Stimulated activated CD8-positive, alpha-beta memory T cell treated with anti-CD3 and anti-CD28 coated beads, Interleukin-15, amount 100 ng/mL, for 1 hour (primary cell): ENCODE results near the gene AKNA.

Experiments
- DNase-seq: peaks from one replicate; pipeline ENCODE4 v3.0.0-alpha.2; 2020; ENCODE audit warnings: low read depth

The AKNA gene

DNA sequence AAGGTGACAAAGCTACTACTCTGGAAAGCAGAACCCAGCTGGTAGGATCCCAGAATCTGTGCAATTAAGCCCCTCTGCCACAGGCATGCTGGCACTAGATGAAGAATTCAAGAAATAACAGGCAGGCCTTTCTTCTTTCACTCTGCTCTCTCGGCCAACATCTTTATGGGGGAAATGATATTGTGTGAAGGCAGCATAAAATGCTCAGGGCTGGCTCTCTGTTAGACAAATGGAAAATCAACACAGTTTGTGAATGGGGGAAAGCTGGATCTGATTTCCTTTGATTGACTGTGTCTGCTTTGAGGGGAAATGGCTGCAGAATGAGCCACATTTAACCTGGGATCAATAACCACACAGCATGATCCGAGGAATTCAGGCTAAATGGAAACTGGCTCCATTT is 29.1 kb upstream of the AKNA start:
- DNase-seq, result no peak

DNA sequence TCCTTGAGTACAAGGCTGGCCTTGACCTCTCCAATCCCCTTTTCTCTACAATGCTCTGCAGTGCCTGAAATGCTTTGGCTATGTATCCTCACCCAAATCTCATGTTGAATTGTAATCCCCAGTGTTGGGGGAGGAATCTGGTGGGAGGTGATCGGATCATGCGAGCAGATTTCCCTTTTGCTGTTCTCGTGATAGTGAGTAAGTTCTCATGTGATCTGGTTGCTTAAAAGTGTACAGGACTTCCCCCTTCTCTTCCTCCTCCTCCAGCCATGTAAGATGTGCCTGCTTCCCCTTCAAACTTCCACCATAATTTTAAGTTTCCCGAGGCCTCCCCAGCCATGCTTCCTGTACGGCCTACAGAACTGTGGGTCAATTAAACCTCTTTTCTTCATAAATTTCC is 28.5 kb upstream of the AKNA start:
- no peak for DNase-seq

DNA sequence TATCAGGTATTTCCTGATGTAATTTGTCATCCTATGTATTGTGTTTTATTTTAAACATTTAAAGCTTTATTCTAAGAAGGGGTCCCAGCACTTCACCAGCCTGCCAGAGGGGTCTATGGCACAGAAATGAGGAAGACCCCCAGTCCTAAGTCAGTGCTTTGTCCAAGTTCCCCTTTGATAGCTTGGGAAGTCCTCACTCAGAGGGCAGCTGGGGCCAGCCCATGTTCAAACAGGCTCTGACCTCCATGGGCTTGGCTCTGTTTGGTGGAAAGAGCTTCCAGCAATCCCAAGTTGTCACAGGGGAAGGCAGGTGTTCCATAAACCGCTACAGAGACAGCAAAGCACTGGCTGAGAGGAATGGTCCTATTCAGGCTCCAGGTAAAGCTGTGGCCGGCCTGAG is 26.6 kb upstream of the AKNA start:
- no peak for DNase-seq

DNA sequence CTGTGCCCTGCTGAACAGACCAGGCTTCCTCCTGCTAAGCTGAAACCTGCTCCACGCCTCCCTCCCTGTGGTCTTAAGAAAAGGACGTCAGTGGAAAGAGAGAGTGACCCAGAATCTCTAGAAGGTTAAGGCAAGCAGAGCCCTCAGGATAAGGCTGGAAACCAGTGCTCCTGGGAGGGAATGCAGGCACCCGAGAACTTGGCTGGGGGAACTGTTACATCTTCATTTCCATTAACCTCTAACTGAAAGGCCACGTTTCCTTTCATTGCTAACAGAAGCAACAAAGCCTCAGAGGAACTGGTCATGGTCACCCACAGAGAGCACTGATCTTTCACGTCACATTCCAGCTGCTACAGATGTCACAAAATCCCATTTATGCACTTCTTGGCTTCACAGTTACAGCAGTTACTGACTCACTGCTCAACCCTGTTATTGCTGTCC is 26.1 kb upstream of the AKNA start:
- no peak for DNase-seq

DNA sequence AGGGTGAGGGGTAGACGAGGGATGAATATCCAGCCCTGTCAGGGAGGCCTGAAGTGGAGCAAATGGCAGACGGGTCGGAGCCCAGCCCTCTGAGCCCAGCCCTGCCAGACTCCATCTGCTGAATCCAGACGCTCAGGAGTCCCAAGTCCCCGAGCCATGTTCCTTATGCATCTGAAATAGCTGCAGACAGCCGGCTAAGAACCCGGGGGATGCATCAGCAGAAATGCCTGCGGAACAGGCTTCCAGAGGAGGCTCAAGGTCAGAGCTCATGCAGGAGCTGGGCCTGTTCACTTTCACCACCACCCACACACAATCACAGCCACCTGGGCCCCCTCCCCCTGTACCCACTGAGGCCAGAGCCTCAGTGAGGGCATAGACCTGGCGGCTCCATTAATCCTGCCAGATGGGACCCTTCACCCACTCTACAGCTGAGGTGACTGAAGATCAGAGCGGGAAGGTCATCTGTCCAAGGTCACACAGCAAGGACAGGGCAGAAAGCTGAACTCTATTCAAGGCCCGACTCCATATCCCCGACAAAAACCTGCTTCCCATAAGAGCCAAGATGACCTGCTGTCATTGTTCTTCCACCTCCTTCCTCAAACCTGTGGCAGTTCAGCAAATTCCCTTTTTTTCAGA is 24.4 kb upstream of the AKNA start:
- no peak for DNase-seq

DNA sequence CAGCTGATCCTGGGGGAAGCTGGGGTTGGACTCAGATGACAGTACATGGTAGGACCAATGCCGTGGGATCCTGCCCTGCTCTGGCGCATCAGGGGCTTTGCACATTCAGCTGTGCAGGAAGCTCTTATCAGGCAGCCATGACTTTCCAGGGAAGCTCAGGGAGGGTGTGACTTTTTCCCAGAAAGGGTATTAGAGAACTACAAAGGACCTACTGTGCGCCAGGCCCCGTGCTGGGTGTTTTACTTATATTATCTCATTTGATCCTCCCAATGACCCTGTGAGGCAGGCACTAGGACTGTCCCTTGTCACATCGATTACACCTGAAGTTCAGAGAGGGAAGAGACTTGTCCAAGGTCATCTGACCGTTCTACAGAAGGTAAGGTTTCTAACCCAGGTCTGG is 23.7 kb upstream of the AKNA start:
- no peak for DNase-seq

DNA sequence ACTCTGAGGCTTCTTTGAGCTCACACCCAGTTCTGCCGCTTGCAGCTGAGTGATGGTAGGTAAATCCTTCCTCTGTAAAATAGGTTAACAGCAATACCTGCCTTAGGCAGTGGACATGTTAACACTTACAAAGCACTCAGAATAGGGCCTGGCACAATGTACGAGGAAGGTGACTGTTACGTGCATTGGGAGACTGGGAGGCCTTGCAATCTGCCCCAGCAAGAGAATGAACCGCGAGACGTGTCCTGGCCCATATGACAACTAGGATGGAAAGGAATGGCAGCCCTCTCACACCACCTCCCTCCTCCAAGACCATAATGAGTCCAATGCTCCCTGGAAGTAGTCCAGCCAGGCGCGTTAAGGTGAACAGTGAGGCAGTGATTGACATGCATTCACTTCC is 23.1 kb upstream of the AKNA start:
- no peak for DNase-seq

DNA sequence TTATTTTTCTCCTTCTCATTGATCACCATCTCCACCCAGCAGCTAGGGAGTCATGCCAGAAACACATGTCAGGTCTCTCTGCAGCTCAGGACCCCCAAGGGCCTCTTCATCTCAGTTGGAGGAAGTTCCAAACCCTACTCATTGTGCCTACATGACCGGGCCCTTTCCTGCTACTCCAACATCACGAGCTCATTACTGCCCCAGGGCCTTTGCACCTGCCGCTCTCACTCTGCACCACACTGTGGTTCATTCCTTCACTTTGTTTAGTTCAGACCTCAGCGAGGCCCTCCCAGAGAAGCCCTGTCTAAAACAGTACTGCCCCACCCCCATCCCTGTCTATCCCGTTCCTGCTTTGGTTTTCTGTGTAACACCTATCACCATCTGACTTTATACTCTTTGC is 22.1 kb upstream of the AKNA start:
- no peak for DNase-seq

DNA sequence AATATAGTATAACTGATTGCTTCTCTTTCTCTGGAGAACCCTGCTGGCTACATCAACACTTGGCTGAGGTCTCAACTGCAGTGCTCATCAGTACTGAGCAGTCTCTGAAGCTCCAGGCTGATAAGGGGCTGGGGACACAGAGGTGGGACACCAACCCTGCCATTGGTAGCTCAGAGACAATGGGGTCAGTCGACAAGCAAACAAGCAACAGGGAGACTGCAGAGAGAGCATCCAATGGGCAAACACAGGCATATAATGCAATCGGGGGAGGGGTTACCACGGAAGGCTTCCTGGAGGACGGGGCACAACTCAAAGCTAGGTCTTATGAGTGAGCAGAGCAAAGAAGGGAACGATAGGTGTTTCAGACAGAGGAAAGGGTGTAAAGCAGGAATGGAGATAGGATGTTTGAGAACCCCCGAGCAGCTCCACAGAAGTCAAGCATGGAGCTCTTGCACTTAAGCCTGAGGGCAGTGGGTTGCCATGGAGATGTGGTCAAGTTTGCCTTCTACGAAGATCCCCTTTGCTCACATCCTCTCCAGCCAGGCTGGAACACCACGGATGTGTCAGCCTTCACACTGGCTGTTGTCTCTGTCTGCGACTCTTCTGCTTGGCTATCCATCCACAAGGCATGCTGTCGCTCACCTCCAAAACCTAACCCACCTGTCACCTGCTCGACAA is 21.5 kb upstream of the AKNA start:
- no peak for DNase-seq

DNA sequence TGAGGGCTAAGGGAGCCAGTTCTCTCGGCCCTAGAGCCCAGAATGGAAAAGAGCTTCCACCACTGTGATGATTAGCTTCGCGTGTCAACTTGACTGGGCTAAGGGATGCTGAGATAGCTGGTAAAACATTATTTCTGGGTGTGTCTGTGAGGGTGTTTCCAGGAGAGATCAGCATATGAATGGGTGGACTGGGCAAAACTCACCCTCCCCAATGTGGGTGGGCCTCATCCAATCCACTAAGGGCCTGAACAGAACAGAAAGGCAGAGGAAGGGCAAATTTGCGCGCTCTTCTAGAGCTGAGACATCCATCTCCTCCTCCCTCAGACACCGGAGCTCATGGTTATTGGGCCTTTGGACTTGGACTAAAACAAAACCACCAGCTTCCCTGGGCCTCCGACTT is 20.9 kb upstream of the AKNA start:
- DNase-seq, result no peak

DNA sequence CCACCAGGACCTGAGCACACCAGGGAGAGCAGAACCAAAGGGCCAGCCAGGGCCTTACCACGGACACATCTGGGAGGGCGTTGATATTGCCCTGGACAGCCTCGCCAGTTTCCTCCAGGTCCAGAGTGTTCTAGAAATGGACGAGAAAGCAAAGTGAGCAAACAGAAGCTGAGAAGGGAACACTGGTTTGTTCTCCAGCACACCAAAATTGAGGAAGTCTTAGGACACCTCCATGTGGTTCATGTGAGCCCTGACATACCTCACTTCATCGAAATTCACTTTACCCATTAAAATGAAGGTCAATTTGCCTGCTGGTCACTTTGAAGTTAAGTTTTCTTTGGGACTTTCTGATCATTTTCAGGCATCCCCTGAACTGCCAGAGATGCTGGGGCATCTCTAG is 20.1 kb upstream of the AKNA start:
- no peak for DNase-seq

DNA sequence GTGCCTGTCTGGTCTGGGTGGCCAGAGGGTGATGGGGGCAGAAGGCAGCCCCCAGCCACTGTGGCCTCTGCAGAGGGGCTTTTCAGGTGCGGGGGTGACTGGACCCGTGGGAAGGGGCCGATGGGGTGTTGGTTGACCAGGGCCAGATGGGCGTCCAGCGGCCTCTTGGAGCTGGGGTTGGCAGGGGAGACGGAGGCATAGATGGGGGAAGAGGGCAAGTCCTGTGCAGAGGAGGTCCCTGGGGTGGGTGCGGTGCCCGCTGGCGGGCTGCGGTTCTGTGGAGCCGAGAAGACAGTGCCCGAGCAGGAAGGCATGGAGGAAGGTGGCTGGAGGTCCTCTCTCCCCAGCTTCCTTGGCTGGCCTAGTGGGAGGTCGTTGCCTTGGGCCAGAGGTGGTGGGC is 18.7 kb upstream of the AKNA start:
- DNase-seq, result no peak

DNA sequence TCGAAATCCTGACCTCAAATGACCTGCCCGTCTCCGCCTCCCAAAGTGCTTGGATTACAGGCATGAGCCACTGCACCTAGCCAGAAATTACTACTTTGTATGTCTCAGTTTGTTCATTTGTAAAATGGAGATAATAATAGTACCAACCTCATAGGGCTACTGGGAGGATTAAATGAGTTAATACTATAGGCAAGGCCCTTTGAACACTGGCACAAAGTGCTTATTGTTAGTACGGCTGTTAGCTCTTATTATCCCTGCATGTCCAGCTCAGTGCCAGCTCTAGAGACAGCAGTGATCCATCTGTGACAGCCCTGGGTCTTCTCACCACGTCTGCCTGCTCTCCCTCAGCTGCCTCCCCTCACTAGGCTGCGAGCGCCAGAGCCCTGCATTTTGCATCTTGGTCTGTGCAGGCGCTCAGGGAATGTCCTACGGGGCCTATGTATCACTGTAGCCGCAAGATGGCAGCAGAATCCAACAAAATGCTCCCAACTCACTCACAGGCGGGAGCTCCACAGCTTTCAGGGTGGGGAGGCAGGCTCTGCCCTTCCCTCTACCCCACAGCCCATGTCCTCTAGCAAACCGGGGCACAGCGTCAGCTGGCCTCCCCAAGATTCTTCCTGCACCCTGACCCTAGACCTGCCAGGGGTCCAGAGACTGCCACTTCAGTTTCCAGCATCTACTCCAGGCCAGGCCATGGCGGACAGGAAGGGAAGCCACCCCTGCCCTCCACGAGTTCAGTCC is 17.7 kb upstream of the AKNA start:
- DNase-seq, result peak; percentile 55

DNA sequence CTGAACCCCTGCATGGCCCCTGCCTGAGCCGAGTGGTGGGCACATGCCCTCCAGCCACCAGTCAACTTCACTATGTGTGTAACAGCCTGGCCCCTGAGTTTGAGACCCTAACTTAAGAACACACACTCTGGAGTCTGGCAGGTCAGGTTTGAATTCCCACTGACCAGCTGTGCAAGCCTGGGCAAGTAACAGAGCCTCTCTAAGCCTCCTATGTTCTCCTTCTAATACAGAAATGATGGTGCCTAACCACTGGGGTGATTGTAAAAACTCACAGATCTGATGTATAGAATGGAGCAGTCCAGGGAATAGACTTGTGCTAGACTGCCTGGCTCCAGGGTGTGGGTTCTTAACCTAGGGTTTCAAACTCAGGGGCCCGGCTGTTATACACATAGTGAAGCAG is 16.7 kb upstream of the AKNA start:
- DNase-seq, result no peak

DNA sequence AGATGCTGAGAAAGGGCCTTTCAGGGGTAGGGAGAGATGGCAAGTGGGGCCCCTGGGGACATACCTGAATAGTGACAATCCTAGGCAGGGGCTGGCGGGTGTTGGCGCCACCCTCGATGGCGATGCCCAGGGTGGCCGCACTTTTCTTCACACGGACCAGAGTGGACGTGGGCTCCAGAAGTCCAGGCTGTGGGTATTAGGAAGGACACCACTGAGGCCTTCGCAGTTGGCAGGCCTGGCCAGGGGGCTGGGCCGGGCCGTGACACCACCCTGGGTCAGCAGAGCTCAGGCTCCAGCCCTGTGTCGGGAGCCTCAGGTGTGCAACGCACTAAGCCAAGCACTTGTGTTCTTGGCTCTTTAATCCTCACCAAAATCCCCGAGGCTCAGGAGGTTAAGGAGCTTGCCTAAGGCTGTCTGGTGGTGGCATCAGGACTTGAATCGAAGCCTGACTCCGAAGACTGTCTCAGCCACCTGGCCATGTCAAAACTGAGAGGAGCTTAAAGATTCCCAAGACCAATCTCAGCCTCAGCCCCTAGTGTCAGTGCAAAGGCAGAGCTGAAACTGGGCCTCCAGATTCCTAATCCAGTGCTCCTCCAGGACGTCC is 15.5 kb upstream of the AKNA start:
- DNase-seq, result no peak

DNA sequence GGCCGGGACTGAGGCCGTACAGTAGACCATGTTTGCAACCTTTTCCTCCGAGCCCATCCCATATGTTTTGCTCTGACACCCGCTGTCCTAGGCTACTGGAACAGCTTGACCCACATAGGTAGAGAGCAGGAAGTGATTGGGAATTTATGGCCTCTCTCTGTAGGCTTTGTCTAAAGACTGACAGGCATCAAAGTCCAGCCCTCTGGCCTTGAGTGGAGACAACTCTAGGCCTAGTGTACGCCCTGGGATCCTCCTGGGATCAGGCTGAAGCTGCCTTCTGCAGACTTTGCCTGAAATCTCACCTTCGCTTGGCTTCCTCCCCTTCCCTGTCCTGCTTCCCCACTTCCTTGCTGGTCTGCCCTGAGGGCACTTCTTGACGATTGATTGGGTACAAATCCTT is 13.6 kb upstream of the AKNA start:
- no peak for DNase-seq

DNA sequence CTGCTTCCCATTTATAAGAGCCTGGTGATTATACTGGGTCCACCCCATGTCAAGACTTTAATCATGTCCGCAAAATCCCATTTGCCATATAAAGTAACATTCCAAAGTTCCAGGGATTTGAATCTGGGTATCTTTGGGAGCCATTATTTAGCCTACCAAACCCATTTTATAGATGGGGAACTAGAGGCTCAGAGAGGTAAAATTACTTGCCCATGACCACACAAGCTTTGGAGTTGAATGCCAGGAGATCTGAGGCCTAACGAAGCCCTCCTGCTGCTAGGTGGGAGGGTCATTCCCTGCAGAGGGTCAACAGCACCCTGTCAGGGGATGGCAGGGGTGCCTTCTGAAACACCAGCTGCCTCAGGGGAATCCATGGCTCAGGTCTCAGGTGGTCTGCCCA is 13.0 kb upstream of the AKNA start:
- DNase-seq, result no peak

DNA sequence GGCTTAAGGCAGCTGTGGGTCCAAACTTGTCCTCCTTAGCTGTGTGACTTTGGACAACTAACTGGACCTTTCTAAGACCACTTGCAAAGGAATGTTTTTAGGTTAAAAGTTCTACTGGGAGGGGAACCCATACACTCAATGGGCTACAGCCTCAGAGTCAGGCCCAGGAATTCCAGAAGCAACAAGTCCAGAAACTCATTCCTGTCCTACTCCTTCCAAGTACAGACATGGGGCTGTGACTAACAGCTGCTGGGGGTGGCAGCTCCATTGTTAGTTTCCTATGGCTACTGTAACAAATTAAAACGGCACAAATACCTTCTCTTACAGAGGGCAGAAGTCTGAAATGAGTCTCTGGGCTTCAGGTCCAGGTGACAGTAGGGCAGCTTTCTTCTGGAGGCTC is 12.4 kb upstream of the AKNA start:
- no peak for DNase-seq

DNA sequence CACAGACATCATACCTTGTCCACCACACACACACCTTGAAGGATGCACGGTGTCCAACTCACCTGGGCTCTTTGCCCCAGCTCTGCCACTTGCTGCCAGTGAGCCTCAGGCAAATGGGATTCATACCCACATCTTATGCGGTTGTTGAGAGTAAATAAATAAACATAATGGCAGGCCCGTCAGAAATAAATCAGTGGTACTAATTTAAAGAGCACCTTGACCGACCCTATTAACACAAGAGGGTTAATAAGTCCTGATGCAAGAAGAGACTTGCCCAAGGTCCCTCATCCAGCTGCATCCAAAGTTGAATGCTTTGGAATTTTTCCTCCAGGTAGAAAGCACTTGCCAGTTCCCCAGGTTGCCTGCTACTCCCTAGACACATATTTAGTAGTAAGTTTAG is 11.6 kb upstream of the AKNA start:
- no peak for DNase-seq

DNA sequence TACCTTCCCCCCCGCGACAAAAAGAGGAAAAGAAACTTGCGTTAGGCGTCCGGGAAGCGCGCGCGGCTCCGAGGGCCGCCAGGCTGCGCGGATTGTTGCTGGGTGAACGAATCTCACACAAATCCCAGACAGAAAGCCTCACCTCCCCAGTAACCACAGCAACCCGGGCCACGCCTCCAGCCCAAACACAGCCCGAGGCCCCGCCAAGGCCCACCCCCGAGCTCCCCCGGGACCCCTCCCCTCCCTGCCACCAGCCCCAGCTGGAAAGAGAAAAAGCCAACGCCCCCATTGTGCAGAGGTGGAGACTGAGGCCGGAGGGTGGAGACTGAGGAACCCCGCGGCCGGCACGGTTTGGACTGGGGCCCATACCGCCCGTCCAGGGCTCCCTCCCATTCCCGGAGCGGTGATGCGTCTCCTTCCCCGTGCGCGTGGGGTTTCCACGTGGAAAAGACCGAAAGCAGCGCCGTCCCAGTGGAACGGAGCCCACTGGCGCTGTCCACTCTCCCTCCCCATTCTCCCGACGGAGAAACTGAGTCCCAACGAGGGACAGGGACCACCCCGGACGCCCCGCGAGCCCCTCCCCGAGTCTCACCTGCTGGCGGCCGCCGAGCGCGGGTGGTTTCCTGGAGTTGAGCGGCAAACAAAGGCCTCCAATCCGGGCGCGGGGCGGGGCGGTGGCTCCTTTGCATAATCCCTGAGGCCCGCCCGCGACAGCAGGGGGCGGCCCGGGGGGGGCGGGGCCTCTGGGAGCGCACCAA is 10.2 kb upstream of the AKNA start:
- DNase-seq, result peak; percentile 94

DNA sequence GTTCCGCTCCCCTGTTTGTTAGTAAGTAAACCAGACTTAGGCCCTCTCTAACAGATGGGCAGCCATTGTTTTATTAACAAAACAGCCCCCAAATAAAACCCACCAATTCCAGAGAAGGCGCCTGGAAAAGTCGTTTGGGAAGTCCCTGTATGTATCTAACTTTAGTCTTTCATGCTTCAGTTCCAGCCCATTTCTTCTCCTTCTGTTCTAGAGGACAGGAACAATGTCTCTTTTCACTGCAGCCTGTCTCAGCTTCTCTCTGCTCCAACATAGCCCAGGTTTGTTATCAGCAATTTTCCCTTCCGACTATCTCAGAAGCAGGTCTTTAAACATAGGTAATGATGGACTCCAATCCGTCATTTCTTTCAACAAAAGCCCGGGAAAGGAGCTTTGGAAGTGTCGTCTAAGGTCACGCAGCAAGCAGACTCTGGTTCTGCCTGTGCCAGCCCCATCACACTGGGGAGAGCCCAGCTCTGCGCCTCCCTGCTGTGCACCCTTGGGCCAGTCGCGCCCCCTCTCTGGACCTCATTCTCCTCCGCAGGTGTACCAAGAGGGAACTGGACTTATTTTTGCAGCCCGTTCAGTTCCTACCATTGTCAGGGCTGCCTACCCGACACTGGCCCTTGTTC is 9.6 kb upstream of the AKNA start:
- no peak for DNase-seq
